Measurements from ENCODE around the gene OR13C5.
"Not testable (repeated sequence)": the region's sequence is repeated elsewhere in the genome, so short reads cannot be mapped to it uniquely, and the experiment has no call there.

OR13C5 gene

DNA sequence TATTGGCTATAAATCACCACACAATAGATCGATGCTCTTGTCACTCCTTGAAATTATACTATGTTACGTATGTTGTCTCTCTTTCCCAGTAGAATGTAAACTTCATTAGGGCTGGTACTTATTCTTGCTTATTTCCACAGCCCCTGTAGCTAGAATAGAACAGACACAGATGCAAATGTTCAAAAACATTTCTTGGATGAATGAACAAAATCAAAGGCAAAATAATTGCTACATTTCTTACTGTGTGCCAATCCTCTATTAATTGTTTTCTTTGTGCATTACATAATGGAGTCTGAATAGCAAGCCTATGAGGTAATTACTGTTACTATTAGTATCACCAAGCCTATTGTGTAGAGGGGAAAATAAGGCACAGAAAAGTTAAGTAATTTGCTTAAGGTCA lies 6.9 kb upstream of the OR13C5 start:
- POLR2A ChIA-PET, result no interaction called here
- CTCF ChIA-PET, result interaction anchor here (0.7 kb wide), 1 partner anchor 10 kb away, joined by 3 read pairs; no protein-coding TSS in a partner anchor
- no peak for DNase-seq (ENCODE audit: extremely low spot score)
- TF ChIP-seq CTCF (IDR thresholded peaks at IDR 0.05; ENCODE audit: control extremely low read depth, extremely low read depth, low read depth, missing control alignments), result no peak

GRCh38 chr9:104605527-104605926 lies 6.3 kb upstream of the OR13C5 start, which contains the start of gene OR13C2:
Gene OR13C2, minus strand, starts transcription at chr9:104605627. Its CDS starts 0 bp downstream, at chr9:104605627.
- CTCF ChIA-PET, result interaction anchor here (0.7 kb wide), 1 partner anchor 9 kb away, joined by 3 read pairs; no protein-coding TSS in a partner anchor
- POLR2A ChIA-PET; DNase-seq (ENCODE audit: extremely low spot score): not testable (repeated sequence)

- ChIA-PET POLR2A (no interaction called here), CTCF (no interaction called here)
- no peak for TF ChIP-seq CTCF (IDR thresholded peaks at IDR 0.05; ENCODE audit: control extremely low read depth, extremely low read depth, low read depth, missing control alignments)
- DNase-seq (ENCODE audit: extremely low spot score), result no peak
These were observed 5.6 kb upstream of the OR13C5 start for GRCh38 chr9:104604801-104605200.

DNA sequence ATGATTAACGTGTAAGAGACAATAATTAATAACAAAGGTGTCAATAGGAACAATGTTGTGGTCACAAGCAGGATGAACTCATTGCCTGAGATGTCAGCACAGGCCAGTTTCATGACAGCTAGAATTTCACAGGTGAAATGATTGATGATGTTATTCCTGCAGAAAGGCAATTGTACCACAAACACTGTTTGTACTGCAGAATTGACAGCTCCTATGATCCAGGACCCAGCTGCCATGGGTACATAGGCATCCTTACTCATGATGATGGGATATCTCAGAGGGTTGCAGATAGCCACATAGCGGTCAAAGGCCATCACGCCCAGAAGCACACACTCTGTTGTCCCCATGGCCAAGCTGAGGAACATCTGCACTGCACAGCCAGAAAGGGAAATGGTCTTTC lies 464 bp downstream of the OR13C5 start:
- CTCF ChIA-PET; POLR2A ChIA-PET; DNase-seq (ENCODE audit: extremely low spot score): not testable (repeated sequence)

DNA sequence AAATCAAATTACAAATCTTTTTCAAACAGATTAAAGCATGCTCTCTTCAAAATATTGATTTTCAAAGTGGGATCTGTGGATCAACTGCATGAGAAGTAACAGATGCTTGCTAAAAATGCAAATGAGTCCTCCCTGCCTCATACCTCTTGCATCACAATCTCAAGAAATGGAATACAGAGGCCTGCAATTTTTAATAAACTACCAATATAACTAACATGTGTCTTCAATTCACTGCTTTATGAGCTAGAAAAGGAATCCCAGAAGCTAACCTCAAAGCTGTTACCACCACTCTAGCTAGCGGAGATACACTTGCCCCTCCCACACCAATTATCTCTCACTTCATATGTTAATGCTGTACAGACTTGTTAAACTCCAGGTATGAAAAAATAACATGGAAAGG lies 9.6 kb downstream of the OR13C5 start:
- TF ChIP-seq CTCF (IDR thresholded peaks at IDR 0.05; ENCODE audit: control extremely low read depth, extremely low read depth, low read depth, missing control alignments), result no peak
- ChIA-PET POLR2A (no interaction called here), CTCF (no interaction called here)
- no peak for DNase-seq (ENCODE audit: extremely low spot score)

GRCh38 chr9:104586496-104587180 lies 12.6 kb downstream of the OR13C5 start:
- CTCF ChIA-PET, result no interaction called here
- no peak for TF ChIP-seq CTCF (IDR thresholded peaks at IDR 0.05; ENCODE audit: control extremely low read depth, extremely low read depth, low read depth, missing control alignments)
- DNase-seq (ENCODE audit: extremely low spot score), result no peak
- POLR2A ChIA-PET, result no interaction called here

- ChIA-PET CTCF (interaction anchor here (0.8 to 0.9 kb wide), 2 partner anchors 9 to 17 kb away, joined by 3 read pairs; no protein-coding TSS in a partner anchor), POLR2A (no interaction called here)
- no peak for TF ChIP-seq CTCF (IDR thresholded peaks at IDR 0.05; ENCODE audit: control extremely low read depth, extremely low read depth, low read depth, missing control alignments)
- no peak for DNase-seq (ENCODE audit: extremely low spot score)
These were observed 18.7 kb downstream of the OR13C5 start for GRCh38 chr9:104580562-104580961.

- TF ChIP-seq CTCF (IDR thresholded peaks at IDR 0.05; ENCODE audit: control extremely low read depth, extremely low read depth, low read depth, missing control alignments), result no peak
- ChIA-PET CTCF (no interaction called here), POLR2A (no interaction called here)
- no peak for DNase-seq (ENCODE audit: extremely low spot score)
These were observed 21.9 kb downstream of the OR13C5 start for GRCh38 chr9:104577263-104577662.

Measured in GM10248 (cell line).